ENCODE results near the gene ANKRD55. TPM values are rescaled to one million over a fixed set of nuclear protein-coding genes. Genes with fewer than 3 reads are reported as not detected.

Gene ANKRD55
- total and polyA plus RNA-seq, 9 of the 15 experiments (the other 6 are each of a cell fraction or from before 2014, with no cell fraction given): 3.4 to 10.6 (median 6.5) TPM

DNA sequence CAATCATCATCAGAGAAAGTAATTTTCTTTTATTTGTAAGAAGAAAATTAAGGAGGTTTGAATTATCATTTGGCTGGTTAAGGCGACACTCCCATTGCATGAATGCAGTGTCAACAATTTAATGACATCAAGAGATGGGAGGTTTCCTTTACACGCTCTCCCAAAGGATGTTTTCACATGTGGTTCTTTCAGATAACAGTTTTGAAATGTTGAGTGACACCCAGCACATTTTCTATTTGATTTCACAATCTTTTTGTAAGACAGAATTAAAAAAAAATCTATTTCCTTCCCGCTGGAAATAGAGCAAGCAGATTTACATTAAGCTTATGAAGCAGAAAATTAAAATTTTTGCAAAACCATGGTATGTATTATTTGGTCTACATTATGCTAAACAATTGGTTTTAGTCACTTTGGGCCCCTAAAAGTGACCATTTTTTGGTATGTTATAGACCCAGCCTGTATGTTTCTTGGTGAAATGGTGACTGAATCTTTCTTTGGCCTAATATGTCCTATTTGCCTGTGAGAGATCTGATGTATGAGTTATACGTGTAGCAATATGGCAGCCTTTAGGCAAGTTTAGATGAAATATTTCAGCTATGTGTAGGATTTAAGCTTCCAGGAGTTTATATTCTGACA lies 18.9 kb upstream of the ANKRD55 start (continued):
- TF ChIP-seq, protein P1, sequence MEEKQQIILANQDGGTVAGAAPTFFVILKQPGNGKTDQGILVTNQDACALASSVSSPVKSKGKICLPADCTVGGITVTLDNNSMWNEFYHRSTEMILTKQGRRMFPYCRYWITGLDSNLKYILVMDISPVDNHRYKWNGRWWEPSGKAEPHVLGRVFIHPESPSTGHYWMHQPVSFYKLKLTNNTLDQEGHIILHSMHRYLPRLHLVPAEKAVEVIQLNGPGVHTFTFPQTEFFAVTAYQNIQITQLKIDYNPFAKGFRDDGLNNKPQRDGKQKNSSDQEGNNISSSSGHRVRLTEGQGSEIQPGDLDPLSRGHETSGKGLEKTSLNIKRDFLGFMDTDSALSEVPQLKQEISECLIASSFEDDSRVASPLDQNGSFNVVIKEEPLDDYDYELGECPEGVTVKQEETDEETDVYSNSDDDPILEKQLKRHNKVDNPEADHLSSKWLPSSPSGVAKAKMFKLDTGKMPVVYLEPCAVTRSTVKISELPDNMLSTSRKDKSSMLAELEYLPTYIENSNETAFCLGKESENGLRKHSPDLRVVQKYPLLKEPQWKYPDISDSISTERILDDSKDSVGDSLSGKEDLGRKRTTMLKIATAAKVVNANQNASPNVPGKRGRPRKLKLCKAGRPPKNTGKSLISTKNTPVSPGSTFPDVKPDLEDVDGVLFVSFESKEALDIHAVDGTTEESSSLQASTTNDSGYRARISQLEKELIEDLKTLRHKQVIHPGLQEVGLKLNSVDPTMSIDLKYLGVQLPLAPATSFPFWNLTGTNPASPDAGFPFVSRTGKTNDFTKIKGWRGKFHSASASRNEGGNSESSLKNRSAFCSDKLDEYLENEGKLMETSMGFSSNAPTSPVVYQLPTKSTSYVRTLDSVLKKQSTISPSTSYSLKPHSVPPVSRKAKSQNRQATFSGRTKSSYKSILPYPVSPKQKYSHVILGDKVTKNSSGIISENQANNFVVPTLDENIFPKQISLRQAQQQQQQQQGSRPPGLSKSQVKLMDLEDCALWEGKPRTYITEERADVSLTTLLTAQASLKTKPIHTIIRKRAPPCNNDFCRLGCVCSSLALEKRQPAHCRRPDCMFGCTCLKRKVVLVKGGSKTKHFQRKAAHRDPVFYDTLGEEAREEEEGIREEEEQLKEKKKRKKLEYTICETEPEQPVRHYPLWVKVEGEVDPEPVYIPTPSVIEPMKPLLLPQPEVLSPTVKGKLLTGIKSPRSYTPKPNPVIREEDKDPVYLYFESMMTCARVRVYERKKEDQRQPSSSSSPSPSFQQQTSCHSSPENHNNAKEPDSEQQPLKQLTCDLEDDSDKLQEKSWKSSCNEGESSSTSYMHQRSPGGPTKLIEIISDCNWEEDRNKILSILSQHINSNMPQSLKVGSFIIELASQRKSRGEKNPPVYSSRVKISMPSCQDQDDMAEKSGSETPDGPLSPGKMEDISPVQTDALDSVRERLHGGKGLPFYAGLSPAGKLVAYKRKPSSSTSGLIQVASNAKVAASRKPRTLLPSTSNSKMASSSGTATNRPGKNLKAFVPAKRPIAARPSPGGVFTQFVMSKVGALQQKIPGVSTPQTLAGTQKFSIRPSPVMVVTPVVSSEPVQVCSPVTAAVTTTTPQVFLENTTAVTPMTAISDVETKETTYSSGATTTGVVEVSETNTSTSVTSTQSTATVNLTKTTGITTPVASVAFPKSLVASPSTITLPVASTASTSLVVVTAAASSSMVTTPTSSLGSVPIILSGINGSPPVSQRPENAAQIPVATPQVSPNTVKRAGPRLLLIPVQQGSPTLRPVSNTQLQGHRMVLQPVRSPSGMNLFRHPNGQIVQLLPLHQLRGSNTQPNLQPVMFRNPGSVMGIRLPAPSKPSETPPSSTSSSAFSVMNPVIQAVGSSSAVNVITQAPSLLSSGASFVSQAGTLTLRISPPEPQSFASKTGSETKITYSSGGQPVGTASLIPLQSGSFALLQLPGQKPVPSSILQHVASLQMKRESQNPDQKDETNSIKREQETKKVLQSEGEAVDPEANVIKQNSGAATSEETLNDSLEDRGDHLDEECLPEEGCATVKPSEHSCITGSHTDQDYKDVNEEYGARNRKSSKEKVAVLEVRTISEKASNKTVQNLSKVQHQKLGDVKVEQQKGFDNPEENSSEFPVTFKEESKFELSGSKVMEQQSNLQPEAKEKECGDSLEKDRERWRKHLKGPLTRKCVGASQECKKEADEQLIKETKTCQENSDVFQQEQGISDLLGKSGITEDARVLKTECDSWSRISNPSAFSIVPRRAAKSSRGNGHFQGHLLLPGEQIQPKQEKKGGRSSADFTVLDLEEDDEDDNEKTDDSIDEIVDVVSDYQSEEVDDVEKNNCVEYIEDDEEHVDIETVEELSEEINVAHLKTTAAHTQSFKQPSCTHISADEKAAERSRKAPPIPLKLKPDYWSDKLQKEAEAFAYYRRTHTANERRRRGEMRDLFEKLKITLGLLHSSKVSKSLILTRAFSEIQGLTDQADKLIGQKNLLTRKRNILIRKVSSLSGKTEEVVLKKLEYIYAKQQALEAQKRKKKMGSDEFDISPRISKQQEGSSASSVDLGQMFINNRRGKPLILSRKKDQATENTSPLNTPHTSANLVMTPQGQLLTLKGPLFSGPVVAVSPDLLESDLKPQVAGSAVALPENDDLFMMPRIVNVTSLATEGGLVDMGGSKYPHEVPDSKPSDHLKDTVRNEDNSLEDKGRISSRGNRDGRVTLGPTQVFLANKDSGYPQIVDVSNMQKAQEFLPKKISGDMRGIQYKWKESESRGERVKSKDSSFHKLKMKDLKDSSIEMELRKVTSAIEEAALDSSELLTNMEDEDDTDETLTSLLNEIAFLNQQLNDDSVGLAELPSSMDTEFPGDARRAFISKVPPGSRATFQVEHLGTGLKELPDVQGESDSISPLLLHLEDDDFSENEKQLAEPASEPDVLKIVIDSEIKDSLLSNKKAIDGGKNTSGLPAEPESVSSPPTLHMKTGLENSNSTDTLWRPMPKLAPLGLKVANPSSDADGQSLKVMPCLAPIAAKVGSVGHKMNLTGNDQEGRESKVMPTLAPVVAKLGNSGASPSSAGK (IDR thresholded peaks at IDR 0.05): no peak; the same call in 1 of the 2 replicates
- TF ChIP-seq CEBPB (tag; IDR thresholded peaks at IDR 0.05) (peak; percentile 99), DACH1 (IDR thresholded peaks at IDR 0.05; ENCODE audit: partially characterized antibody) (peak; percentile 66), SMARCC2 (IDR thresholded peaks at IDR 0.05; ENCODE audit: low read depth) (peak; percentile 93)

Measured in K562 (cell line).